Suprapubic skin (tissue), 4 donors: ENCODE measurements around the gene PBLD.

Source experiments
- CTCF ChIP-seq, 2 donors: fragments of 200-600 bp in 1 of 2; fragments of 450-650 bp in 1 of 2; sonication (generic) in 1 of 2; IDR thresholded peaks; one replicate each; pipeline ENCODE4 v1.5.1; 2016 to 2019; ENCODE audit warnings: antibody characterized with exemption in 2 of 2, mild to moderate bottlenecking in 1 of 2, moderate library complexity in 1 of 2
- EP300 ChIP-seq: sonication (generic); formaldehyde crosslinking; IDR thresholded peaks from one replicate; pipeline ENCODE4 v1.6.1; 2017; ENCODE audit warnings: antibody characterized with exemption
- POLR2A ChIP-seq, 2 donors: fragments of 450-650 bp; IDR thresholded peaks; one replicate each; pipeline ENCODE4 v1.6.1; 2017; ENCODE audit warnings: antibody characterized with exemption in 2 of 2, mild to moderate bottlenecking in 2 of 2, moderate library complexity in 2 of 2
- POLR2AphosphoS5 ChIP-seq, 3 donors: sonication (generic); formaldehyde crosslinking; IDR thresholded peaks; one replicate each; pipeline ENCODE4 v1.6.1; 2017; ENCODE audit warnings: antibody characterized with exemption in 3 of 3

- TF ChIP-seq CTCF (IDR thresholded peaks at IDR 0.05) (no peak), POLR2AphosphoS5 (IDR thresholded peaks at IDR 0.05) (no peak), POLR2A (IDR thresholded peaks at IDR 0.05) (no peak), EP300 (no peak)
Observed at GRCh38 chr10:68284062-68285001, 48.4 kb downstream of the PBLD start.
